Heart left ventricle (tissue), 13 donors: ENCODE measurements around the gene SUN1.

Experiments used
- POLR2A ChIP-seq, 2 donors: fragments of 450-650 bp; IDR thresholded peaks; one replicate each; pipeline ENCODE4 v1.6.1; 2017; ENCODE audit warnings: antibody characterized with exemption in 2 of 2, mild to moderate bottlenecking in 2 of 2, moderate library complexity in 2 of 2
- TF ChIP-seq, protein P1 (sequence below), 12 donors: fragments of 200-600 bp; sonication (generic) in 4 of 12; IDR thresholded peaks; one replicate each; pipeline versions ENCODE4 v1.5.0 to v1.8.0; 2018 to 2022; ENCODE audit warnings: antibody characterized with exemption in 12 of 12, mild to moderate bottlenecking in 5 of 12
- donor health status: ischemic (EF 13 %, LVEDD 7.1; RV severe dilation, severe dysfunction).
- donor health status: DM: no; HTN: yes; CAD: no.
- donor health status: DM: no; HTN: no; CAD: no.
- donor health status: ischemic (EF 25% LVEDD 6.9; RV normal size, moderate dysfunction).
- donor health status: ischemic (EF 25% LVEDD 5.7; RV mildly dilated, moderate dysfunction).
- donor health status: ischemic (EF 35%, LVEDD 5.7; RV mildly dilated, moderate dysfunction).
- donor health status: nonischemic (EF 11% LVEDD 7.7; RV severe dilation, severe dysfunction).
- donor health status: DM: yes; HTN: yes; CAD: no.
- donor health status: PGD.
- donor health status: ischemic (EF 29% LVEDD 5.4; RV normal size, mild dysfunction).
- donor health status: nonischemic (EF 23%, LVEDD 6.1; RV moderate dilation, normal function).

DNA sequence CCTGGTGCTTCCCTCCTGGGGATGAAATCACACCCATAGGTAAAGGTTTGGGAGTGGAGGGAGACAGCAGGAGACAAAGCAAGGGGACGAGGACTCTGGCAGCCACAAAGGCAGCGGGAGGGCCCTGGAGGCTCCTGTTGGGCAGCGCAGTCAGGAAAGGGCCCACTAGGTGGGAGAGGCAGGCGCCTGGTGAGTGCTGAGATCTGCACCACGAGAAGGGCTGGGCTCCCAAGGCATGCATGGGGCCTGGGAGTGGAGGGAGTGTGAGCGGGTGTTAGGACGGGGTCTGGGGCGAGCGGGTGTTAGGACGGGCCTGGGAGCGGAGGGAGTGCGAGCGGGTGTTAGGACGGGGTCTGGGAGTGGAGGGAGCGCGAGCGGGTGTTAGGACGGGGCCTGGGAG, 57.1 kb downstream of the SUN1 start:
- TF ChIP-seq, protein P1, sequence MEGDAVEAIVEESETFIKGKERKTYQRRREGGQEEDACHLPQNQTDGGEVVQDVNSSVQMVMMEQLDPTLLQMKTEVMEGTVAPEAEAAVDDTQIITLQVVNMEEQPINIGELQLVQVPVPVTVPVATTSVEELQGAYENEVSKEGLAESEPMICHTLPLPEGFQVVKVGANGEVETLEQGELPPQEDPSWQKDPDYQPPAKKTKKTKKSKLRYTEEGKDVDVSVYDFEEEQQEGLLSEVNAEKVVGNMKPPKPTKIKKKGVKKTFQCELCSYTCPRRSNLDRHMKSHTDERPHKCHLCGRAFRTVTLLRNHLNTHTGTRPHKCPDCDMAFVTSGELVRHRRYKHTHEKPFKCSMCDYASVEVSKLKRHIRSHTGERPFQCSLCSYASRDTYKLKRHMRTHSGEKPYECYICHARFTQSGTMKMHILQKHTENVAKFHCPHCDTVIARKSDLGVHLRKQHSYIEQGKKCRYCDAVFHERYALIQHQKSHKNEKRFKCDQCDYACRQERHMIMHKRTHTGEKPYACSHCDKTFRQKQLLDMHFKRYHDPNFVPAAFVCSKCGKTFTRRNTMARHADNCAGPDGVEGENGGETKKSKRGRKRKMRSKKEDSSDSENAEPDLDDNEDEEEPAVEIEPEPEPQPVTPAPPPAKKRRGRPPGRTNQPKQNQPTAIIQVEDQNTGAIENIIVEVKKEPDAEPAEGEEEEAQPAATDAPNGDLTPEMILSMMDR (IDR thresholded peaks at IDR 0.05), result no peak
- no peak for TF ChIP-seq POLR2A (IDR thresholded peaks at IDR 0.05)
